ENCODE results near the gene BICDL2.
A peak's percentile ranks its signal among the peaks of the same experiment; 100 is the strongest.
"Not testable (repeated sequence)": the region's sequence is repeated elsewhere in the genome, so short reads cannot be mapped to it uniquely, and the experiment has no call there.

The BICDL2 gene, protein sequence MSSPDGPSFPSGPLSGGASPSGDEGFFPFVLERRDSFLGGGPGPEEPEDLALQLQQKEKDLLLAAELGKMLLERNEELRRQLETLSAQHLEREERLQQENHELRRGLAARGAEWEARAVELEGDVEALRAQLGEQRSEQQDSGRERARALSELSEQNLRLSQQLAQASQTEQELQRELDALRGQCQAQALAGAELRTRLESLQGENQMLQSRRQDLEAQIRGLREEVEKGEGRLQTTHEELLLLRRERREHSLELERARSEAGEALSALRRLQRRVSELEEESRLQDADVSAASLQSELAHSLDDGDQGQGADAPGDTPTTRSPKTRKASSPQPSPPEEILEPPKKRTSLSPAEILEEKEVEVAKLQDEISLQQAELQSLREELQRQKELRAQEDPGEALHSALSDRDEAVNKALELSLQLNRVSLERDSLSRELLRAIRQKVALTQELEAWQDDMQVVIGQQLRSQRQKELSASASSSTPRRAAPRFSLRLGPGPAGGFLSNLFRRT

DNA sequence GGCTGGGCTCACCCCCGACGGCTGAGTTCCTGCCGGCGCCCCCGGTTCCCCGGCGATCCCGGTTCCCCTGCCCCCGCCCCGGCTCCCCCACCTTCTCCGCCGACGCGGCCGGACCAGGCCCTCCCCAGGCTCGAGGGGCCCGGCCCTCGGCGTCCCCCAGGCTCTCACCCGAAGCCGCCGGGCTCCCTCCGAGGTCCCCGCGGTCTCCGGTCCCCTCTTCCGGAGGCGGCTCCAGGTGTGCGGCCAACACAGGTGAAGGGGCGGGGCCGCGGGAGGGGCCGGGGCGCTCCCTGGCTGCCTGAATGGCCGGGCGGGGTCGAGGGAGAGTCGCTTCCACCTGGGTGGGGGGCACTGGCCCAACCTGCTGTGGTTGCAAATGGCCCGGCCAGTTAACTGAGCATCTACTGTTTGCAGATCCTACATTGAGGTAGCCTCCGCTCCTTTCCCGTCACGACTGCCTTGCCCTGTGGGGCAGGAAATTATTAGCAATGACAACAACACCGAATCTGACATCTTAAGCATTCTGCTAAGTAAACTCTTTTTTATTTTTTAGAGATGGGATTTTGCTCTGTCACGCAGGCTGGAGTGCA, at the start of gene BICDL2:
Gene BICDL2, minus strand, starts transcription at position 219 of the 590 bp plus-strand sequence. CDS start 1,448 bp downstream, outside the sequence.
- Histone ChIP-seq H3K4me3 (ENCODE audit: low read depth, low read length) (peak within 1 kb of the TSS; percentile 62), H3K36me3 (ENCODE audit: control insufficient read depth, insufficient read depth, low read length) (no peaks in the 10 kb centered on the region), H3K9me3 (ENCODE audit: control insufficient read depth, insufficient read depth, low read length) (no peaks in the 10 kb centered on the region), H3K27me3 (ENCODE audit: control insufficient read depth, insufficient read depth, low read length) (peaks cover 15% of the 10 kb centered on the region), H3K4me1 (ENCODE audit: control insufficient read depth, insufficient read depth, low read length) (peaks cover 3% of the 10 kb centered on the region), H3K9ac (ENCODE audit: low read depth, low read length) (no peak within 1 kb of the TSS)

DNA sequence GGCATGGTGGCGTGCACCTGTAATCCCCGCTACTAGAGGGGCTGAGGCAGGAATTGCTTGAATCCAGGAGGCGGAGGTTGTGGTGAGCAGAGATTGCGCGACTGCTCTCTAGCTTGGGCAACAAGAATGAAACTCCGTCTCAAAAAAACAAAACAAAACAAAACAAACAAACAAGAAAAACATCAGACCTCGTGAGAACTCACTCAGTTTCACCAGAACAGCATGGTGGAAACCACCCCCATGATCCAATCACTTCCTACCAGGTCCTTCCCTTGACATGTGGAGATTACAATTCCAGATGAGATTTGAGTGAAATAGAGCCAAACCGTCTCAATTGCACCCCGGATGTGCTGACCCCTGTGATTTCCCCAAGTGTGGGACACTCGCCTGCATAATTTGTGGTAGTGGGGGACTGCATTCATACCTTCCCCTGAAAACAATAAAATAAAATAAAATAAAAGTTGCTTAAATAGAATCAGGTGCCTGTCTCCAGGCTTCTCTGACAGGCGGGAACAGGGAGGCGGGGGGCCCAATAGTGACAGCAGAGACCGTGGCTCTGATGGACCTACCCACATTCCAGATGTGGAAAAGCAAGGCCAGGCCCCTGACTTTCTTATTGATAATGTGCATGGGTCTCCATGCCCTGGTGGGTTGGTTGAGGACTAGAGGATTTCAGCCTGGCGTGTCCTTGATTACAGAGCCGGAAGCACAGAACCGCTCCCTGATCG, 49.3 kb upstream of the BICDL2 start:
- H3K4me1 ChIP-seq (ENCODE audit: control insufficient read depth, insufficient read depth, low read length): no peaks in the 10 kb centered on the region

GRCh38 chr16:3084969-3085670, 48.4 kb upstream of the BICDL2 start:
- no peaks in the 10 kb centered on the region for H3K9me3 ChIP-seq (ENCODE audit: control insufficient read depth, insufficient read depth, low read length)
- H3K36me3 ChIP-seq (ENCODE audit: control insufficient read depth, insufficient read depth, low read length): peaks cover 23% of the 10 kb centered on the region
- no peaks in the 10 kb centered on the region for H3K4me1 ChIP-seq (ENCODE audit: control insufficient read depth, insufficient read depth, low read length)
- no peak overlapping the region for H3K4me3 ChIP-seq (ENCODE audit: low read depth, low read length)
- no peak overlapping the region for H3K9ac ChIP-seq (ENCODE audit: low read depth, low read length)
- H3K27me3 ChIP-seq (ENCODE audit: control insufficient read depth, insufficient read depth, low read length): no peaks in the 10 kb centered on the region

More for the DNA sequence above, 49.3 kb upstream of the BICDL2 start:
- Histone ChIP-seq H3K4me3 (ENCODE audit: low read depth, low read length) (no peak overlapping the region), H3K9me3 (ENCODE audit: control insufficient read depth, insufficient read depth, low read length) (no peaks in the 10 kb centered on the region), H3K9ac (ENCODE audit: low read depth, low read length) (no peak overlapping the region), H3K27me3 (ENCODE audit: control insufficient read depth, insufficient read depth, low read length) (no peaks in the 10 kb centered on the region), H3K36me3 (ENCODE audit: control insufficient read depth, insufficient read depth, low read length) (peaks cover 27% of the 10 kb centered on the region)

GRCh38 chr16:3084491-3084890, 47.7 kb upstream of the BICDL2 start:
- Histone ChIP-seq H3K9ac (ENCODE audit: low read depth, low read length) (no peak overlapping the region), H3K4me1 (ENCODE audit: control insufficient read depth, insufficient read depth, low read length) (no peaks in the 10 kb centered on the region), H3K4me3 (ENCODE audit: low read depth, low read length) (no peak overlapping the region), H3K36me3 (ENCODE audit: control insufficient read depth, insufficient read depth, low read length) (peaks cover 17% of the 10 kb centered on the region), H3K27me3 (ENCODE audit: control insufficient read depth, insufficient read depth, low read length) (no peaks in the 10 kb centered on the region), H3K9me3 (ENCODE audit: control insufficient read depth, insufficient read depth, low read length) (no peaks in the 10 kb centered on the region)

DNA sequence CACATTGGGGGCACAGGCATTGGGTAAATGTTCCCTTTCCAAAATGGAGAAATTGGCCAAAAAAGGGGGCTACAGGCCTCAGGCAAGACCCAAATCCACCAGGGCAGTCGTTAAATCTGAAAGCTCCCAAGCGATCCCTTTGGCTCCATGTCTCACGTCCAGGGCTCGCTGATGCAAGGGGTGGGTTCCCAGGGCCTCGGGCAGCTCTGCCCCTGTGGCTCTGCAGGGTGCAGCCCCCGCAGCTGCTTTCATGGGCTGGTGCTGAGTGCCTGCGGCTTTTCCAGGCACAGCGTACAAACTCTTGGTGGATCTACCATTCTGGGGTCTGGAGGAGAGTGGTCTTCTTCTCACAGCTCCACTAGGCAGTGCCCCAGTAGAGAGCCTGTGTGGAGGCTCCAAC, 46.7 kb upstream of the BICDL2 start:
- H3K27me3 ChIP-seq (ENCODE audit: control insufficient read depth, insufficient read depth, low read length); H3K4me1 ChIP-seq (ENCODE audit: control insufficient read depth, insufficient read depth, low read length); H3K9ac ChIP-seq (ENCODE audit: low read depth, low read length); H3K36me3 ChIP-seq (ENCODE audit: control insufficient read depth, insufficient read depth, low read length); H3K4me3 ChIP-seq (ENCODE audit: low read depth, low read length); H3K9me3 ChIP-seq (ENCODE audit: control insufficient read depth, insufficient read depth, low read length): not testable (repeated sequence)

DNA sequence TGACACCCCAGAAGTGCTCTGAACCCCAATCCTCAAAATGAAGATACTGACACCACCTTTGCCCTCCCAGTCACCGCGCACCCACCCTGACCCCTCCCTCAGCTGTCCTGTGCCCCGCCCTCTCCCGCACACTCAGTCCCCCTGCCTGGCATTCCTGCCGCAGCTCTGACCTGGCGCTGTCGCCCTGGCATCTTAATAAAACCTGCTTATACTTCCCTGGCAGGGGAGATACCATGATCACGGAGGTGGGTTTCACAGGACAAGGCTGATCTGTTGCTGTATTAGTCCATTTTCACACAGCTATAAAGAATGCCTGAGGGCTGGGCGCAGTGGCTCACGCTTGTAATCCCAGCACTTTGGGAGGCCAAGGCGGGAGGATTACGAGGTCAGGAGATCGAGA, 45.2 kb upstream of the BICDL2 start:
- not testable (repeated sequence) for H3K4me3 ChIP-seq (ENCODE audit: low read depth, low read length); H3K27me3 ChIP-seq (ENCODE audit: control insufficient read depth, insufficient read depth, low read length); H3K4me1 ChIP-seq (ENCODE audit: control insufficient read depth, insufficient read depth, low read length); H3K36me3 ChIP-seq (ENCODE audit: control insufficient read depth, insufficient read depth, low read length); H3K9me3 ChIP-seq (ENCODE audit: control insufficient read depth, insufficient read depth, low read length); H3K9ac ChIP-seq (ENCODE audit: low read depth, low read length)

GRCh38 chr16:3080024-3080423, 43.3 kb upstream of the BICDL2 start:
- H3K36me3 ChIP-seq (ENCODE audit: control insufficient read depth, insufficient read depth, low read length): no peaks in the 10 kb centered on the region
- H3K4me1 ChIP-seq (ENCODE audit: control insufficient read depth, insufficient read depth, low read length): peaks cover 8% of the 10 kb centered on the region
- H3K9ac ChIP-seq (ENCODE audit: low read depth, low read length): no peak overlapping the region
- H3K9me3 ChIP-seq (ENCODE audit: control insufficient read depth, insufficient read depth, low read length): no peaks in the 10 kb centered on the region
- no peak overlapping the region for H3K4me3 ChIP-seq (ENCODE audit: low read depth, low read length)
- no peaks in the 10 kb centered on the region for H3K27me3 ChIP-seq (ENCODE audit: control insufficient read depth, insufficient read depth, low read length)

- Histone ChIP-seq H3K36me3 (ENCODE audit: control insufficient read depth, insufficient read depth, low read length) (no peaks in the 10 kb centered on the region), H3K9ac (ENCODE audit: low read depth, low read length) (no peak overlapping the region), H3K27me3 (ENCODE audit: control insufficient read depth, insufficient read depth, low read length) (no peaks in the 10 kb centered on the region), H3K4me1 (ENCODE audit: control insufficient read depth, insufficient read depth, low read length) (peaks cover 8% of the 10 kb centered on the region), H3K9me3 (ENCODE audit: control insufficient read depth, insufficient read depth, low read length) (no peaks in the 10 kb centered on the region), H3K4me3 (ENCODE audit: low read depth, low read length) (no peak overlapping the region)
Measured at GRCh38 chr16:3076577-3076976, 39.8 kb upstream of the BICDL2 start.

DNA sequence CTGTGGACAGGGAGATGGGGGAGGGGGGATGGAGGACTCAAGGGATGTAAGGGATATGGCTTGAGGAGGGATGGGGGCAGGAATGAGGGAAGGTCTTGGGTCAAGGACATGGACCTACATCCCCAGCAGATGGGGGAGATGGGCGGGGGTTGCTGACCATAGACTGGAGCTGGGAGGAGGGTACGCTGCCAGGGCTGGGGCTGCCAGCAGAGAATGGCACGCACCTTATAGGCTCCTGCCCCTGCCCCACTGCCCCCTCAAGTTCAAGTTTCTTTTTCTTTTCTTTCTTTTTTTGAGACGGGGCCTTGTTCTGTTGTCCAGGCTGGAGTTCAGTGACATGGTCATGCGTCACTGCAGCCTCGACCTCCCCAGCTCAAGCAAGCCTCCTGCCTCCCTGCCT, 39.2 kb upstream of the BICDL2 start:
- H3K9ac ChIP-seq (ENCODE audit: low read depth, low read length); H3K4me1 ChIP-seq (ENCODE audit: control insufficient read depth, insufficient read depth, low read length); H3K36me3 ChIP-seq (ENCODE audit: control insufficient read depth, insufficient read depth, low read length); H3K9me3 ChIP-seq (ENCODE audit: control insufficient read depth, insufficient read depth, low read length); H3K4me3 ChIP-seq (ENCODE audit: low read depth, low read length); H3K27me3 ChIP-seq (ENCODE audit: control insufficient read depth, insufficient read depth, low read length): not testable (repeated sequence)

GRCh38 chr16:3075523-3075915, 38.8 kb upstream of the BICDL2 start:
- Histone ChIP-seq H3K4me3 (ENCODE audit: low read depth, low read length) (no peak overlapping the region), H3K4me1 (ENCODE audit: control insufficient read depth, insufficient read depth, low read length) (peaks cover 8% of the 10 kb centered on the region), H3K9me3 (ENCODE audit: control insufficient read depth, insufficient read depth, low read length) (no peaks in the 10 kb centered on the region), H3K36me3 (ENCODE audit: control insufficient read depth, insufficient read depth, low read length) (no peaks in the 10 kb centered on the region), H3K27me3 (ENCODE audit: control insufficient read depth, insufficient read depth, low read length) (no peaks in the 10 kb centered on the region), H3K9ac (ENCODE audit: low read depth, low read length) (no peak overlapping the region)

- H3K4me1 ChIP-seq (ENCODE audit: control insufficient read depth, insufficient read depth, low read length): peaks cover 8% of the 10 kb centered on the region
- H3K36me3 ChIP-seq (ENCODE audit: control insufficient read depth, insufficient read depth, low read length): no peaks in the 10 kb centered on the region
- H3K9me3 ChIP-seq (ENCODE audit: control insufficient read depth, insufficient read depth, low read length): no peaks in the 10 kb centered on the region
- no peak overlapping the region for H3K9ac ChIP-seq (ENCODE audit: low read depth, low read length)
- no peaks in the 10 kb centered on the region for H3K27me3 ChIP-seq (ENCODE audit: control insufficient read depth, insufficient read depth, low read length)
- no peak overlapping the region for H3K4me3 ChIP-seq (ENCODE audit: low read depth, low read length)
Measured at GRCh38 chr16:3074860-3075522, 38.2 kb upstream of the BICDL2 start.
